NCI-H460 (cell line): ENCODE results near the gene RUFY4. TPM values are rescaled to one million over a fixed set of nuclear protein-coding genes. Genes with fewer than 3 reads are reported as not detected.
"Not testable (repeated sequence)": the region's sequence is repeated elsewhere in the genome, so short reads cannot be mapped to it uniquely, and the experiment has no call there.

Experiments used
- DNase-seq: peaks from one replicate; pipeline ENCODE4 v3.0.0-alpha.2; 2016; ENCODE audit warnings: low read depth; ENCODE audit errors: extremely low read depth
- total RNA-seq: library from RNA; depleted of rRNA; stranded (reverse); fragments of >200 nt; shearing (Covaris generic); gene quantifications from 2 replicates; pipeline ENCODE4 v1.2.3, GENCODE V29; 2014

The RUFY4 gene
- total RNA-seq, 1 experiment from 2014 or later = 0.20 TPM

DNA sequence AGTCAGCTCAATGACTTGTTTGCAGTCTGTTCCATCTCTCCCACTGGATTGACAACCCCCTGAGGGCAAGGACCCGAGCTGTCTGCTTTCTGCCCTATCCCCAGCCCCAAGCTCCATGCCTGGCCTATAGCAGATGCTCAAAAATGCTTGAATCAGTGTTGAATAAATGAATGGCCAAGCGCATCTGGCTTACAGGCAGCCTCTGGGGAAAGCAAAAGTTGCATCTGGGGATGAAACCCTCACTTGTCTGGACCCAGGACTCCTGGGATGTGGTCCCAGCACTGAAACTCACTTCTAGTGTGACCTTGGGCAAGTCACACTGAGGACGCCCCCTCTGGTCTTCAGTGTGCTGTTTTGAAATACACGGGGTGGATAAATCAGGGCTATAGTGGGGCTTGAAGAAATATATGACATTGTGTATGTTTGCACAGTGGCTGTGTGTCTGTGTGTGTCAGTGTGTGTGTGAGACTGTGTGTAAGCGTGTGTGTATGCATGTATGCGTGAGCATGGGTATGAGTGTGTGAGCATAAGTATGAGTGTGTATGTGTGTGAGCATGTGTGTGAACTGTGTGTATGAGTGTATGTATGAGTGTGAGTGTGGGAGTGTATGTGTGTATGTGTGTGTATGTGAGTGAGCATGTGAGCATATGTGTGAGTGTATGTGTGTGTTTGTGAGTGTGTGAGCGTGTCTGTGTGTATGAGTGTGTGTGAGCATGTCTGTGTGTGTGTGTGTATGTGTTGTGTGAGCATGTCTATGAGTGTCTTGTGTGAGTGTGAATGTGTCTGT is 38.5 kb upstream of the RUFY4 start:
- DNase-seq = no peak

DNA sequence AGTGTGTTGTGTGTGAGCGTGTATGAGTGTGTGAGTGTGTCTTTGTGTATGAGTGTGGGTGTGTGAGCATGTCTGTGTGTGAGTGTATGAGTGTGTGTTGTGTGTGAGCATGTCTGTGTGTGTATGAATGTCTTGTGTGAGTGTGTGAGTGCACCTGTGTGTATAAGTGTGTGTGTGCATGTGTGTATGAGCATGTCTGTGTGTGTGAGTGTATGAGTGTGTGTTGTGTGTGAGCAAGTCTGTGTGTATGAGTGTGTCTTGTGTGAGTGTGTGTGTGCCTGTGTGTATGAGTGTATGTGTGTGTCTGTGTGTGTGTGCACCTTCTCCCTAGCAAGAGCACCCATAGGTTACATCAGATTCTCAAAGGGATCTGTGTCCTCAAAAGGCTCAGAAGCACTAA is 37.8 kb upstream of the RUFY4 start:
- DNase-seq = no peak

DNA sequence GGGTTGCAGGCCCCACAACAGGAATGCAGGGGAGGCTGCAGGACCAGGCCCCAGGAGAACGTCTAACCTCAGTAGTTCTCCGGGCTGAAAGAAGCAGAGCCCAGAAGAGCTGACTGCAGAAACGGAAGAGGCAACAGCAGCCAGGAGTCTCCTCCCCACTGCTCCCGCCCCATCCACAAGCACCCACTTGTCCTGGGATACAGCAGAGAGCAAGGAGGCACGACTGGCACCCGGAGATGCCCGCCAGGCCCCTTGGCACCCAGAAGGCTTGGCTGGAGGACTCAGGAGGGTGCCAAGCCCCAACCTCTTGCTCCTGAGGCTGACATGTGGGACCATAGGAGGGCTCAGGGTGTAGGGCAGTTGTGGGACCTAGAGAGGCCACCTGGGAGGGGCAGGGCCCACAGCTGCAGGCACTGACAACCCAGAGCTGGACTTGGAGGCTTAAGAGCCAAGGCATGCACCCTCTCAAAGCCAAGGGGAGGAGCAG is 37.2 kb upstream of the RUFY4 start:
- no peak for DNase-seq

DNA sequence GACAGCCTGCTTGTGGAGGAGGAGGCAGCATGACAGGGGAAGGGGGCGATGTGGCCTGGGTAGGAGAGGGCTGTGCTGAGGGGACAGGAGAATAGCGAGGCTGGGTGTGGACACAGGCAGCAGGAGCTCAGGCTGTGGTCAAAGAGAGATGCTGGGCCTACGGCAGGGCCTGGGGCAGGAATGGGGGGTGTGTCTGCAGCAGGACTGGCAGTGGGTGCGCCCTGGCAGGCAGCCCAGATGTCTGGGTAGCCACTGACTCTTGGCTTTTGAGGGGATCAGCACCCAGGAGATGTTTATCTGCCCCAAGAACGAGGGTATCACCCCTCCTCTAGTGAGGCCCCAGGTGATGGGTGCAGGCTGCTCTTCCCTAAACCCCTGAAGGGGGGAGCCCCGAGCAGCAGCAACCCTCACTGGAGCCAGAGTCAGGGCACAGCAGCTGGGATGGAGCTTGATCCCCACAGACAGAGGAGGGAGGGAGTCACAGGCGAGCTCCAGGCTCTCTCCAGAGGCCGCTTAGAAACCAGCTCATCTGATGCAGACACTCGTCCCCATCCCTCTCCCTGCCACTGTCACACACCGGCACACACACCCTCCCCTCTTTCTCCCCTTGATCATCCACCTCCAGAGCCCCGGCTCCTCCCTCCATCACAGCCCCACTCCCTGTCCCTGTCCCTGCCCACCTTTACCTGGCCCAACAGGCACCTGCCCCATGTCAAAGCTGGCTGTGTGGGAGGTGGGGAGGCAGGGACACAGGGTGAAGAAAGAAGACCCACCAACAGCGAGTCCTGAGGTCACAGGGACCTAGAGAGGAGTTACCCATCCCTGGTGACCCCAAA is 36.5 kb upstream of the RUFY4 start:
- DNase-seq = no peak

DNA sequence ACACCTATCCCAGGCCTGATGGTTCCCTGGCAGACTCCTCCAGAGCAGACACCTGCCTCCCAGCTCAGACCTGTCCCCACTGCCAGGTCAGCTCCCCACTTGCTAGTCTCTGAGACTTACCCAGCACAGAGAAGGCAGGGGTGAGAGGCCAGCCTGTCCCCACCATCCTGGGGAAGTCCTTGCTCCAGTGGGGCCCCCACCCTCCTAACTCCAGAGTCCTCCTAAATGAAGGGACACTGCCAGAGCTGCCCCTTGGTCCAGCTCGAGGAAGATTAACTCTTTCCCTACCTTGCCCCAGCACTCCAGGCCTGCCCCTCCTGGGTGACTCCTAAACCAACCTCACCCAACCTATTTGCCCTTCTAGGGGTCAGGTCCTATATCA is 35.9 kb upstream of the RUFY4 start:
- DNase-seq = no peak

DNA sequence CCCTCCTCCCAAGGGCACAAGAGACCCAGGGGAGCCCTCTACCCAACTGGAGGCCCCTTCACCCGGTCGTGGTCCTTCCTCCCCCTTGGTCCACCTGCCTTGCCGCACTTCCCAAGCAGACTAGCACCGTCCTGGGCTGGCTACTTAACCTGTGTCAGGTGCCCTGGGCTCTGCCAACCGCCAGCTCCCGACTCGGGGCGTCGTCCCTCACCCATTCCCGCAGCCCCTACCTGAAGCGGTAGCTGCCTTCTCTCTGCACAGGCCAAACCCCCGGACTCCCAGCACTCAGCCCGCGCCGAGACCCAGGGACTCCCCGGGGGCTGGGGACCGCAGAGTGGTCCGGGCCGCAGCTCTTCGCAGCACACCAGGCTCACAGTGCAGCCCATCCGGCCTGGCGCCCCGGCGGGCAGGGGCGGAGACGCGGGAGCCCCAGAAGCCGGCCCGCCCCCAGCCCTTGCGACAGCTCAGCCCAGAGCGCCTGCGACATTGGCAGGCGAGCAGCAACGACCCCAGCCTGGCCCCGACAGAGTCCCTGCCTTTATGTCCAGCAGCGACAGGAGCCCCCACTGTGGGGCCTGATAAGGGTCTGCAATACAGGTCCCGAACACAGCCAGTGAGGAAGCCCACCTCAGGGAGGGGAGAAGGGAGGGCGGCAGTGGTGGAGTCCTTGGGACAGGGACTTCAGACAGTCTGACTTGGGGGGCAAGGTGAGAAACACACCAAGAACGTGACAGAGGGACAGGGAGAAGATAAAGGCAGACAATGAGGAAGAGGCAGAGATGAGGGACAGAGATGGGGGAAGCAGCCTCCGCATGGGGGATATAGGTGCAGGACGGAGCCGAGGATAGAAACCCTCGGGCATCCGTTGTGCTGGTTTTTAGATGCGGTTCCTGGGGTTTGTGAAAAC is 35.2 kb upstream of the RUFY4 start:
- no peak for DNase-seq

DNA sequence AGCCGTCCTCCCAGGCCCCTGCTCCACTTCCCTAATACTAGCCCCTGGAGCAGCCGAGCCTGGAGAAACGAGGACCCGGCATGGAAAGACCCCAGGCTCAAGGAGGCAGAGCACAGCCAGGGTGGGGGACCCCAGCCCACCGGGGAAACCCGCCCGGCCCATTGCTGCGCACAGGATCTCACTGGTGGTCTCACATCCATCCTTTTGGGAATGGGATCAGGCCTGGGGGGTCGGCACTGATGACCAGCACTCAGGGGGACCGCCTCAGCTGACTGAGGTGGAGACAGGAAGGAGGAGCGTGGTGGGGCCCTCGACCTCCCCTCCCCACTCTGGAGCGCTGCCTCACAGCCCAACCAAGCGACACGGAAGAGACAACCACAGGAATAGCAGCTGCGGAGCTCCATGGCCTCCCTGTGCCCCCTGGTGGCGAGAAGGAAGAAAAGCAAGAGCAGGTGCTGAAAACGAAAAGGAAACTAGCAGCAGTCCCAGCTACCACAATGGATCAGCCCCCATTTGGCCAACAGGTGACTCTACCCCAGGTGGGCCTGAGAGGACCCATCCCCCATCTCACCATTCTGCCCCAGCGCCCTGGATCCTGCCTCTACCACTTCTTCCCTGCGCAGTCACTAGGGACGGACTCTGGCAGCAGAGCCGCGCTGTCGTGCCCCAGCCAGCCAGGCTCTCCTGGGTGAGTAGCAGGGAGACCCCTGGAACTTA is 34.4 kb upstream of the RUFY4 start:
- peak; percentile 63 for DNase-seq

DNA sequence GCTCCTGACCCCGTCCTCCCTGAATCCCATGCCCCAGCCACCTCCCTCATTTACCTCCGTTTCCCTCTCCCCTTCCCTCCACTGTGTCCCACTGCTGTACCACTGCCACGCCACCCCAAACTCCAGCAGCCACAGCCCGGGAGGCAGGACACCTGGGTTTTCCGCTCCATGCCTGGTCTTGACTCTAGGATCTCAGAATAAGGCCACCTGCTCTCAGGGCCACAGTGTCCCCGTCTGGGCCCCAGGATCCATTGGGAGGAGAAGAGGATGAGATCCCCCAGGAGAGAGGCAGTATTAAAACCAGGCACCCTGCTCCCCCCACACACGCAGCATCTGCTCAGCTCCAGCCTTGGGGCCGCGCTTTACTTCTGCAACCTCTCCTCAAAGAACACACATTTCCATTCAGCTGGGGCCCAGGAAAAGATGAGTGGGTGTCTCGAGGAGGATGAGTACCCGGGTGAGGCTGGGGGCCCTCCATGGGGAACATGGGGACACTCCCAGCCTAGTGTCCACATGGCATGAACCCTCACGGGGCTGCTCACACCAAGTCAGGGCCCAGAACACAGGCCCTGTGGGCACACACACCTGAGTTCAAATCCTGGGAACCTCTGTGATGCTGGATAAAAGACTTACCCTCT is 33.5 kb upstream of the RUFY4 start:
- DNase-seq = no peak

DNA sequence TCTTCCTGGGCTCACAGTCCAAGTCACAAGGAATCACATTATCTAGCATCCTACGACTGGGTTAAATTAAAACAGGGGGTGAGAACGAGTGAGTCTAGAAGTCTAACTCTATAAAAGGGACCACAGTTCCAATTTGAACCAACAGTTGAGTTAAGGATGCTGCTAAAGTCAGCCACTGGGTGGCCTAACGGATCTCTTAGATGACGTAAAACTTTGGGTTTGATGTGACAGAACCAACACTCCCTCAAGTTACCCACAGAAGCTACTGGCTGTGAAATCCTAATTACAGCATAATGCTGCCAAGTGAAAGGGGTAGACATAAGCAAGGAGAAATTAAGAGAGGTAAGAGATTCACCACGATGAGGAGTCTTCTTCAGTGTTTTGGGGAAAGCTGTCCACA is 32.7 kb upstream of the RUFY4 start:
- DNase-seq = no peak

DNA sequence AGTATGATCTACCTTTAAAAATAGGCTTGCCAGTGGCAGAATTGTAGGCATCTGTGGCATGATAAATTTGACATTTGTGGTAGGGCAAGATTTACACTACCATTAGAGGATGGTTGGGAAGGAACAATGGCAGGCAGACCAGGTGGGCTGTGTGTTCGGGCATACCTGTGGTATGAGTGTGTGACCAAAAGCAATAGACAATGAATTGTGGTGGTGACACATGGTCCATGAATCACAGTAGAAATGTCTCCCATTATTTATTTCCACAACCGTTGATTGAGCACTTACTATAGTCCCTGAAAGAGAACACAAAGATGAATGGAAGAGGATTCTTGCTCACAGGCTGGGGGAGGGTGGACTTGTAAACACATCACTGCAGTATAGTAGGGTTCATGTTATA is 29.9 kb upstream of the RUFY4 start:
- DNase-seq = no peak

DNA sequence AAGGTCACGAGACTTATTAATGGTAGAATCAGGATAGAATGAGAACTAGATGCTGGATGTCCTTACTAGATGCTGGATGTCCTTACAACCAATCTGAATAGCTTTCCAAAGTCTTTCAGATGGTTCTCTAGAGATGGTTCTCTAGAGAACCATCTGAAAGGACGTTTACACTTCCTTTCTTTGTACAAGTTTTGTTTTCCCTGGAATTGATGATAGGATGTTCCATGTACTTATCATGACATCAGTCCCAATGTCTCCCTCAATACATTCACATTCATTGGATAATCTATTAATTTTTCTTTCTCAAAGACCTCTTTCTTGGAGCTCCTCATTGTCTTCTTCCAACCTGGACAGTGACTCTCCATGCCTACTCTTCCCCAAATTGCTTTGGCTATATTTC is 28.2 kb upstream of the RUFY4 start:
- DNase-seq = no peak

DNA sequence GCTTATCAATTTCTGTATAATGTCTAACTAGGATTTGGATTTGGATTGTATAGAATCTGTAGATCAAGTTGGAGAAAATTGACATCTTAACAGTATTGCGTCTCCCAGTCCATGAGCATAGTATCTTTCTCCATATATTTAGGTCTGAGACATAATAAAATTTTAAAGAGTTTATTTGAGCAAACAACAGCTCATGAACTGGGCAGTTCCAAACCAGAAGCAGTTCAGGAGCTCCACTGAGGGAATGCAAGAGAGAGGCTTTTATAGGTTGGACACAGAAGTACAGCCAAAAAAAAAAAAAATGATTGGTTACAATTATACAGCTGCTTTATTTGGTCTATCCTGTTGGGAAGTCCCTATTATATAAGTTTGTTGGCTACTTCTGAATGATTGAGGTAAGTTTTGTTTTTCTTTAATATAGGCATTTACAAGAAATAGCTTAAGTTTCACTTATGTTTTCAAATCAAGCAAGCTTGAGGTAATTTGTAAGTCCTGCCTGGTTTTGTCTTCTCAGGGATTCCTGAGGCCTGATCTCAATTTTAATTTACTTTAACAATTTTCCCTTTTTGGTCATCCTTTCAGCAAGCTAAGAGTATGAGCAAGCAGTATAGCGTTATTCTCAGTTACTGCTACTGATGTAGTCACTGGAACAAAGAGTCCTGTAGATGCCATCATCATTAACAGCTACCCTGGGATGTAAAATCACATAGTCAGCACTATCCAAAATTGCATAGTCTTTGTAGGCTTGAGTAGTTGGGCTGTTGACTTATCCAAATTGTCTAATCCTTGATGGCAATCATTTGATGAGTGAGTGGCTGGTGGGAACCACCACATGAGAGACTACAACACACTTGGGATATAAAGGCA is 27.5 kb upstream of the RUFY4 start:
- no peak for DNase-seq

DNA sequence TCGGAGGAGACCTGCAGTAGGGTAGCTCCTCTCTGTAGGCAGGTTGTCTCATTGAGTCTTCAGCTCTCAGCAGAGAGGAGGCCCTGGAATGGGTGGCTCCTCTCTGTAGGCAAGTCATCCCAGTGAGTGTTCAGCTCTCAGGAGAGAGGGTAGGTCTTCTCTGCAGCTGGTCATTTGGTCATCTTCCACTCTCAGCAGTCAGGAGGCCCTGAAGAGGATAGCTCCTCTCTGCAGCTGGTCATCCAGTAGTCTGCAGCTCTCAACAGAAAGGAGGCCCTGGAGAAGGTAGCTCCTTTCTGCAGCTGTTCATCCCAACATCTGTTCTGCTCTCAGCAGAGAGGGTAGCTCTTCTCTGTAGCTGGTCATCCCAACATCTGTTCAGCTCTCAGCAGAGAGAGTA is 26.0 kb upstream of the RUFY4 start:
- no peak for DNase-seq

DNA sequence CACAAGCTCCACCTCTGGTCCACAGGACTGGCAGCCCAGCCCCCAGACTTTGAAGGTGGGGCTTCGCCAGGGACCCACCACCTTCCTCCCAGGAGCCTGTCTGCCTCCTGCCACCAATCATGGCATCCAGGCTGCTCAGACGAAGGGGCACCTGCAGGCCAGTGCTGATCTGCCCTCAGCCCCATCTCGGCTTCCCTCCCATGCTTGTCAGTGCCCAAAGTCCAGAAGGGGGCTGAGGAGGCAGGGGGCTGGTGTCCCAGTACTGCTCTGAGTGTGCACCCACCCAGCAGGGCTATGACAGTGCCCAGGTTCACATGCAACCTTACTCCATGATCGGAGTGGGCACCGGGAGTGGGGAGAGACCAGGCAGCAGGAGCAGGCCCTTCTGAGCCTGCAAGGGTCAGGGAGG is 25.3 kb upstream of the RUFY4 start:
- no peak for DNase-seq

DNA sequence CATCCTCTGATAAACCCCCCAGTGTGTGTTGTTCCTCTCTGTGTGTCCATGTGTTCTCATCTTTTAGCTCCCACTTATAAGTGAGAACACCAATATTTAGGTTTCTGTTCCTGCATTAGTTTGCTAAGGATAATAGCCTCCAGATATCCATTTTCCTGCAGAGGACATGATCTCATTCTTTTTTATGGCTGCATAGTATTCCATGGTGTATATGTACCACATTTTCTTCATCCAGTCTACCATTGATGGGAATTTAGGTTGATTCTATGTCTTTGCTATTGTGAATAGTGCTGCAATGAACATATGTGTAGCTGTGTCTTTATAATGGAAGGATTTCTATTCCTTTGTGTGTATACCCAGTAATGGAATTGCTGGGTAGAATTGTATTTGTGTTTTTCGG is 24.5 kb upstream of the RUFY4 start:
- DNase-seq = not testable (repeated sequence)

DNA sequence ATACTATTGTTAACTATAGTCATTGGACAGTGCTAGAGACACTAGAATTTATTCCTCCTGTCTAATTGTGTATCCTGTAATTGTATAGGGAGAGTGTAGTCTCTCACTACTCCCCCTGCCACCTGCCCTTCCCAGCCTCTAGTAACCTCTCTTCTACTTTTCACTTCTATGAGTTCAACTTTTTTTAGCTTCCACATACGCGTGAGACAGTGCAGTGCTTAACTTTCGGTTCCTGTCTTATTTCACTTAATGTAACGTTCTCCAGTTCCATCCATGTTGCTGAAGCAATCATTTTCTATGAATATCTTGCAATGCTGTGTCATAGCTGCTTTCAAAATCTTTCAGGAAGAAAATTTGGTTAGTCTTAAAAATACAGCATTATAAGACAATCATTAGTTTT is 22.8 kb upstream of the RUFY4 start:
- DNase-seq = no peak

DNA sequence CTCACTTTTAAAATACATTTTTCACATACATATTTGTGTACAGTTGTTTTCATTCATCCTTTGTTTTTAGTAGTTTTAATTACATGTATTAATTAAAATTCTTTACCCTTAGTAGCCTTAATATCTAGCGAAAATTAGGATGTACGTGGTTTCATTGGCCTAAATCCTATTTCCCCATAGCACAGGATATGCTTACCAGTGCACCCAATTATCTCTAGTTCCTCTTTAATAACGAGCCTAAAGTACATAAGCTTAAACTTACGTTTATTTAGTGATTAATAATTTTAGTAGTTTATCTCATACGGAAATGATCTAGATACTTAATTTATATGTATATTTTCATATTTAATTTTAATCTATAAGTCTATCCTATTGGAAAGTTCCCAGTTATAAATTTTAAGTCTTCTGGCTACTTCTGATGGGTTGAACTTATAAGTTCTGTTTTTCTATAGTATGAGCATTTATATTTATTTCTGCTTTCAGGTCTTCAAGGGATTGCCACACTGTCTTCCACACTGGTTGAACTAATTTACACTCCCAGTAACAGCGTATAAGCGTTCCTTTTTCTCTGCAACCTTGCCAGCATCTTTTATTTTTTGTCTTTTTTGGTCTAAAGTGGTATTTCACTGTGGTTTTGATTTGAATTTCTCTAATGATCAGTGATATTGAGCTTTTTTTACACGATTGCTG is 21.4 kb upstream of the RUFY4 start:
- no peak for DNase-seq

DNA sequence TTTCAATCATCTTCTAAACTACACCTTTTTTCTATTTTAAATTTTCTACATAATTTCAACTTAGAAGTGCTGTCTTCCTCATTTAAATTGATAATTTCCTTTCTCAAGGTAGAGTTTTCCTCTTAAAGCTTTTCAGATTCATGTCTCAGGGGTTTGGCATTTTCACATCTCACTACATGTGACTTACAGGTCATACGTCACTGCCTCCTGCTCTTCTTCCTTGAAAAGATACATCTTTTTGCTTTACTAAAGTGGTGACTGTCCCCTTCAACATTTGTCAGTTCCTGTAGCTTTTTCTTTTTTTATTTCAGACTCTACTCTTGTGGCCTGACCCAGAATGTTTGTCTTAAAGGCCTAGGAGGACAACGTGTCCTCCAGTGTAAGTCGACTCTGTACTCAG is 17.1 kb upstream of the RUFY4 start:
- no peak for DNase-seq
